ENCODE data around the gene ANKRD34A. TPM values are rescaled to one million over a fixed set of nuclear protein-coding genes. Genes with fewer than 3 reads are reported as not detected.
A peak's percentile ranks its signal among the peaks of the same experiment; 100 is the strongest.

The ANKRD34A gene
- total and polyA plus RNA-seq, 2 experiments from 2014 or later, result 0.16 to 0.35 TPM

DNA sequence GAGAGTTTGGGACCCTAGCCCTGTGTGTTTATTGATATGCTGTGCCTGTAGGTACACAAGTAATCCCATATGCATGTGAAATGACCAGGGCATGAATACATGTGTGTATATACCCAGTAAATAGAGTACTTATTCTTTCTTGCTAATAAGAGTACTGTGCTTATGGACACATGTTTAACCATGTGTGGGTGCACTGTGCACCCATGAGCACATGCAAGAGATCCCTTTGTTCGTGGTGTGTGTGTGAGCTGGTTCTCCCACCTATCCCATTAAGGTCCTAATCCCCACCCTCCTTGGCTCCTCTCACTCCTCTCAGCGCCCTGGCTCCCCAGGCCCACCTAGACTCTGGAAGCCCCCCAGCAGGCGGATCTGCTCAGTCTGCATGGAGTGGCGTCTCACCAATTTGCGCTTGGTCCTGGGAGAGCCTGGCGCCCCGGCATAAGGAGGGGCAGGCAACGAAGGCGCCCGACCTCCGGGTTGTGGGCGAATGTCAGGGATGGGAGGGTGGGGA, 4.4 kb downstream of the ANKRD34A start (continued):
- TF ChIP-seq, protein P1, sequence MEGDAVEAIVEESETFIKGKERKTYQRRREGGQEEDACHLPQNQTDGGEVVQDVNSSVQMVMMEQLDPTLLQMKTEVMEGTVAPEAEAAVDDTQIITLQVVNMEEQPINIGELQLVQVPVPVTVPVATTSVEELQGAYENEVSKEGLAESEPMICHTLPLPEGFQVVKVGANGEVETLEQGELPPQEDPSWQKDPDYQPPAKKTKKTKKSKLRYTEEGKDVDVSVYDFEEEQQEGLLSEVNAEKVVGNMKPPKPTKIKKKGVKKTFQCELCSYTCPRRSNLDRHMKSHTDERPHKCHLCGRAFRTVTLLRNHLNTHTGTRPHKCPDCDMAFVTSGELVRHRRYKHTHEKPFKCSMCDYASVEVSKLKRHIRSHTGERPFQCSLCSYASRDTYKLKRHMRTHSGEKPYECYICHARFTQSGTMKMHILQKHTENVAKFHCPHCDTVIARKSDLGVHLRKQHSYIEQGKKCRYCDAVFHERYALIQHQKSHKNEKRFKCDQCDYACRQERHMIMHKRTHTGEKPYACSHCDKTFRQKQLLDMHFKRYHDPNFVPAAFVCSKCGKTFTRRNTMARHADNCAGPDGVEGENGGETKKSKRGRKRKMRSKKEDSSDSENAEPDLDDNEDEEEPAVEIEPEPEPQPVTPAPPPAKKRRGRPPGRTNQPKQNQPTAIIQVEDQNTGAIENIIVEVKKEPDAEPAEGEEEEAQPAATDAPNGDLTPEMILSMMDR (conservative IDR thresholded peaks at IDR 0.05; ENCODE audit: low read depth in 2 of 2), result no peak
- TF ChIP-seq ZNF114 (CRISPR knock-in tag; IDR thresholded peaks at IDR 0.05) (no peak), EZH2 (IDR thresholded peaks at IDR 0.05; ENCODE audit: low read depth, unreplicated experiment) (no peak)

DNA sequence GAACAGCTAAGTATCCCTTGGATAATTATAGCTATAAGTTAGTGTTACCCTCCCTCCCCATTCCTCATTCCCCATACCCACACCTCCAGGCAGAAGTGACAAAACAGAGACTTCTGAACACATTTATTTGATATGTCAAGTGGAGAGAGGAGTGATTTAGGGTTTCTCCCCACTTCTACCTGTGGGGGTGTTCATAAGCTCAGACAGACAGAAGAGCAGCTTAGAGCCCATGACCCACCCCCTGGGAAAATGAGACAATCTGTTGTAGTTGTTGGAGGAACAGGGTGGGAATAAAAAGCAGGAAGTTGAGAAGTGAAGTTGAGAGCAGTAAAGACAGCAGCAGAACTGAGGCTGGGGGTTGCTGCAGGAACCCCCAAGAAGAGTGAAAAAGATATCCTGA, 5.0 kb downstream of the ANKRD34A start:
- Mint-ChIP-seq H3K4me1 (peaks cover 33% of the 10 kb centered on the region), H3K36me3 (ENCODE audit: low read depth) (no peaks in the 10 kb centered on the region; the same call in 2 of the 3 replicates), H3K4me3 (peak overlapping the region; percentile 95), H3K27me3 (ENCODE audit: insufficient read depth, low read depth, poor library complexity) (peaks cover 73% of the 10 kb centered on the region), H3K9me3 (peaks cover 2% of the 10 kb centered on the region; the same call in 2 of the 3 replicates), H3K27ac (no peak overlapping the region)
- H4K20me1 ChIP-seq (replicated peaks; ENCODE audit: insufficient read depth), result no peaks in the 10 kb centered on the region
- peaks cover 4% of the 10 kb centered on the region; the same call in 1 of the 2 replicates for H3F3A ChIP-seq (replicated peaks; ENCODE audit: low read depth)
- ATAC-seq (no peak), DNase-seq (ENCODE audit: low spot score) (no peak)
- no peaks in the 10 kb centered on the region for H3K9me2 ChIP-seq (ENCODE audit: insufficient read depth)
- H2AFZ ChIP-seq, result no peak overlapping the region
- peaks cover 87% of the 10 kb centered on the region for H3K27me3 ChIP-seq (ENCODE audit: insufficient read depth)
- no peak overlapping the region for H3K27ac ChIP-seq (ENCODE audit: low read depth)
- H3K4me2 ChIP-seq, result no peak overlapping the region
- TF ChIP-seq JUNB (IDR thresholded peaks at IDR 0.05; ENCODE audit: unreplicated experiment) (no peak), CREB1 (CRISPR knock-in tag; IDR thresholded peaks at IDR 0.05; ENCODE audit: low read depth) (no peak)
- H3K79me2 ChIP-seq (replicated peaks; ENCODE audit: insufficient read depth), result no peaks in the 10 kb centered on the region
- H3K36me3 ChIP-seq (ENCODE audit: insufficient read depth), result no peaks in the 10 kb centered on the region
- no peak overlapping the region for H3K4me3 ChIP-seq
- H3K4me1 ChIP-seq (ENCODE audit: insufficient read depth), result peaks cover 26% of the 10 kb centered on the region

DNA sequence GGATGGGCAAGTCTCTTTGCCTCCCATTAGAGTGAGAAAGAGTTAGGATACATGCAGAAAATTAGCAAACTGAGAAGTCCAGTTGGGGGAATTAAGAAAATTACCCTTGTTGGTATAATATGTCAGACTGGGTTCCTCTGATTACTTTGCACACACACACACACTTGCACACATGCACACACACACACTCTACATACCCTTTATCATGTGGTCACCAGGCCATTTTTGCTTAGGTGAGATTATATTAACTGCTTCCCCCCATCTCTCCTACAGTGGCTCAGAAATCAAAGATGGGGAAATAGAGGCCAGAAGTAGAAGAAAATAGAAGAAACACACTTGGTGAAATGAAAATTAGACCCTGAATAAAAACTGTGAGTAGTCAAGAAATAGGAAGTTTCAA, 5.6 kb downstream of the ANKRD34A start:
- DNase-seq (ENCODE audit: low spot score), result no peak
- Histone ChIP-seq H3K27ac (ENCODE audit: low read depth) (no peak overlapping the region), H3K4me3 (0 out of 2 replicates have a peak overlapping the region, but pooled peaks have one; percentile 72), H3K9me2 (ENCODE audit: insufficient read depth) (no peaks in the 10 kb centered on the region), H3K27me3 (ENCODE audit: insufficient read depth) (peaks cover 89% of the 10 kb centered on the region), H4K20me1 (replicated peaks; ENCODE audit: insufficient read depth) (no peaks in the 10 kb centered on the region), H3F3A (replicated peaks; ENCODE audit: low read depth) (peaks cover 1% of the 10 kb centered on the region; the same call in 1 of the 2 replicates), H2AFZ (no peak overlapping the region), H3K4me2 (no peak overlapping the region), H3K79me2 (replicated peaks; ENCODE audit: insufficient read depth) (no peaks in the 10 kb centered on the region), H3K4me1 (ENCODE audit: insufficient read depth) (peaks cover 22% of the 10 kb centered on the region), H3K36me3 (ENCODE audit: insufficient read depth) (no peaks in the 10 kb centered on the region)
- ATAC-seq, result no peak
- H3K4me1 Mint-ChIP-seq, result peaks cover 29% of the 10 kb centered on the region
- no peaks in the 10 kb centered on the region; the same call in 2 of the 3 replicates for H3K36me3 Mint-ChIP-seq (ENCODE audit: low read depth)
- no peak overlapping the region; the same call in 2 of the 3 replicates for H3K4me3 Mint-ChIP-seq
- TF ChIP-seq, protein P1 (conservative IDR thresholded peaks at IDR 0.05; ENCODE audit: low read depth in 2 of 2), result no peak
- TF ChIP-seq, protein P2, sequence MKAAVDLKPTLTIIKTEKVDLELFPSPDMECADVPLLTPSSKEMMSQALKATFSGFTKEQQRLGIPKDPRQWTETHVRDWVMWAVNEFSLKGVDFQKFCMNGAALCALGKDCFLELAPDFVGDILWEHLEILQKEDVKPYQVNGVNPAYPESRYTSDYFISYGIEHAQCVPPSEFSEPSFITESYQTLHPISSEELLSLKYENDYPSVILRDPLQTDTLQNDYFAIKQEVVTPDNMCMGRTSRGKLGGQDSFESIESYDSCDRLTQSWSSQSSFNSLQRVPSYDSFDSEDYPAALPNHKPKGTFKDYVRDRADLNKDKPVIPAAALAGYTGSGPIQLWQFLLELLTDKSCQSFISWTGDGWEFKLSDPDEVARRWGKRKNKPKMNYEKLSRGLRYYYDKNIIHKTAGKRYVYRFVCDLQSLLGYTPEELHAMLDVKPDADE (IDR thresholded peaks at IDR 0.05), result no peak
- no peak for TF ChIP-seq ZNF114 (CRISPR knock-in tag; IDR thresholded peaks at IDR 0.05)
- no peak for TF ChIP-seq CREB1 (CRISPR knock-in tag; IDR thresholded peaks at IDR 0.05; ENCODE audit: low read depth)
- no peak for TF ChIP-seq REST (IDR thresholded peaks at IDR 0.05; ENCODE audit: unreplicated experiment)
- no peak for TF ChIP-seq NANOG (IDR thresholded peaks at IDR 0.05; ENCODE audit: borderline replicate concordance)
- TF ChIP-seq POLR2AphosphoS5 (IDR thresholded peaks at IDR 0.05; ENCODE audit: low read depth), result no peak
- no peak for TF ChIP-seq EZH2phosphoT487 (IDR thresholded peaks at IDR 0.05; ENCODE audit: unreplicated experiment)
- TF ChIP-seq ZNF331 (CRISPR knock-in tag; IDR thresholded peaks at IDR 0.05; ENCODE audit: low read depth), result no peak
- peaks cover 68% of the 10 kb centered on the region for H3K27me3 Mint-ChIP-seq (ENCODE audit: insufficient read depth, low read depth, poor library complexity)
- no peak overlapping the region for H3K27ac Mint-ChIP-seq
- peaks cover 2% of the 10 kb centered on the region; the same call in 2 of the 3 replicates for H3K9me3 Mint-ChIP-seq
